Sigmoid colon (tissue), 7 donors: ENCODE results near the gene ANO1. TPM values are rescaled to one million over a fixed set of nuclear protein-coding genes. Genes with fewer than 3 reads are reported as not detected.

Experiments used
- DNase-seq: peaks from one replicate; pipeline ENCODE4 v3.0.0-alpha.2; 2019
- H3K27ac ChIP-seq, 4 donors: fragments of 200-600 bp; sonication (generic); one replicate each; pipeline ENCODE4 v1.5.1; 2016 to 2019; ENCODE audit warnings: mild to moderate bottlenecking in 1 of 4
- H3K27me3 ChIP-seq, 3 donors: fragments of 200-600 bp; sonication (generic); one replicate each; pipeline ENCODE4 v1.5.1; 2019; ENCODE audit warnings: mild to moderate bottlenecking in 1 of 3
- H3K36me3 ChIP-seq, 4 donors: fragments of 200-600 bp; sonication (generic); one replicate each; pipeline ENCODE4 v1.5.1; 2016 to 2019
- H3K4me1 ChIP-seq, 4 donors: fragments of 200-600 bp; sonication (generic); one replicate each; pipeline ENCODE4 v1.5.1; 2017 to 2019
- H3K4me3 ChIP-seq, 4 donors: fragments of 200-600 bp; sonication (generic); one replicate each; pipeline ENCODE4 v1.5.1; 2017 to 2019; ENCODE audit warnings: mild to moderate bottlenecking in 2 of 4, moderate library complexity in 1 of 4
- H3K9me3 ChIP-seq, 4 donors: fragments of 200-600 bp in 3 of 4; sonication (generic) in 3 of 4; one replicate each; pipeline versions ENCODE4 v1.5.1 to v1.6.1; 2013 to 2019
- CTCF ChIP-seq, 4 experiments: fragments of 450-650 bp in 3 of 4; fragments of 200-600 bp in 1 of 4; IDR thresholded peaks; one replicate each; pipeline ENCODE4 v1.5.1; 2016 to 2019; ENCODE audit warnings: antibody characterized with exemption in 4 of 4, mild to moderate bottlenecking in 3 of 4, moderate library complexity in 2 of 4
- EP300 ChIP-seq, 4 donors: sonication (generic); formaldehyde crosslinking; IDR thresholded peaks; one replicate each; pipeline ENCODE4 v1.6.1; 2017; ENCODE audit warnings: antibody characterized with exemption in 4 of 4
- POLR2A ChIP-seq, 2 donors: fragments of 450-650 bp; IDR thresholded peaks; one replicate each; pipeline ENCODE4 v1.6.1; 2016; ENCODE audit warnings: antibody characterized with exemption in 2 of 2, mild to moderate bottlenecking in 2 of 2, moderate library complexity in 2 of 2
- POLR2AphosphoS5 ChIP-seq, 4 donors: sonication (generic); formaldehyde crosslinking; IDR thresholded peaks; one replicate each; pipeline ENCODE4 v1.6.1; 2017; ENCODE audit warnings: antibody characterized with exemption in 4 of 4
- WGBS, 2 donors: extraction: QIAGEN DNeasy Blood & Tissue Kit; methylation state at CpG; one replicate each; pipeline ENCODE4 v1.1.7; 2013; 5-methylcytosine and 5-hydroxymethylcytosine counted together
- intact Hi-C: fragments of 100-400 bp; cut with DNase I; formaldehyde crosslinking; loops from one replicate; pipeline ENCODE4 v1.15.1; 2023
- polyA plus RNA-seq, 3 donors: library from polyadenylated mRNA; stranded (reverse); fragments of 200-250 nt; gene quantifications; one replicate each; pipeline ENCODE4 v1.2.3, GENCODE V29; 2013
- total RNA-seq, 4 donors: library from RNA; depleted of rRNA; stranded (reverse); fragments of >200 nt; gene quantifications; one replicate each; pipeline ENCODE4 v1.1.0, GENCODE V29; 2016
- donor health status: healthy with polysubstance abuse.
- donor health status: Bipolar disorder and iron deficiency.
- donor health status: healthy.

Gene ANO1
- total and polyA plus RNA-seq, 7 donors: 0.60 to 33.9 (median 17.4) TPM

GRCh38 chr11:70155386-70155785, 77.3 kb downstream of the ANO1 start:
- TF ChIP-seq POLR2AphosphoS5 (IDR thresholded peaks at IDR 0.05): no peak
- TF ChIP-seq EP300 (IDR thresholded peaks at IDR 0.05): no peak
- TF ChIP-seq POLR2A (IDR thresholded peaks at IDR 0.05): no peak
- no peak for TF ChIP-seq CTCF (IDR thresholded peaks at IDR 0.05)
- no peaks in the 10 kb centered on the region for H3K36me3 ChIP-seq
- no peak overlapping the region for H3K4me3 ChIP-seq
- H3K27me3 ChIP-seq: no peaks in the 10 kb centered on the region
- 88 to 91% methylated on average over 14 of the region's 14 CpGs for WGBS, 2 donors
- no peaks in the 10 kb centered on the region for H3K4me1 ChIP-seq
- no peak overlapping the region for H3K27ac ChIP-seq
- no peaks in the 10 kb centered on the region for H3K9me3 ChIP-seq
- DNase-seq: no peak
- intact Hi-C loops: no loop called here

DNA sequence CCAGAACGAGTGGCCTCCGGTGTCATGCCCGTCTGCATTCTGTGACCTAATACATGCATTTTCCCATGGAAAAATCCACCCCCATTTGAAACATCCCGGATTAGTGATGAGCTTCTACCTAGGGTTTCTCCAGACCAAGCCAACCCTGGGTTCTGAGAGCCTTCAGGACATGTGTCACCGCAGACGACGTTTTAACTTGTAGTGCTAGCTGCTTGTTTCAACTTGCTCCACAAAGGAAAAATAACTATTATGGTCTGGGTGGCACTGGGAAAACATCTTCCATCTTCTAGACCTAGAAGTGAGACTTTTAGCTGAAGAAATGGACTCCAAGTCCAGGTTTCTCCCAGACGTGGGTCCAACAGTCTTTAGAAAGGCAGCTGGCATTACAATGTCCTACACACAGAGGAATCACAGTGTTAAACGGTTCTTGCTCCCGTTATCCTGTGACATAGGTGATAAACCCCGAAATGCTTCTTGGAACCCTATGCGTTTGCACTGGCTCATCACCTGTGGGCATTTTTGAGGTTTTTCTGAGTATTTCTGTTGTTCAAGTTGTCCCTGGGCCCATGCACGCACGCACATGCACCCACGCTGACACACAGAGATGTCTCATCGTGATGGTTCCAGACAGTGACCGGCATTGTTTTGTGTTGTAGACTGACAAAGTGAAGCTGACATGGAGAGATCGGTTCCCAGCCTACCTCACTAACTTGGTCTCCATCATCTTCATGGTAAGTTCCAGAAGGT, 78.3 kb downstream of the ANO1 start:
- Histone ChIP-seq H3K4me3 (no peak overlapping the region), H3K9me3 (no peaks in the 10 kb centered on the region), H3K27me3 (no peaks in the 10 kb centered on the region), H3K27ac (no peak overlapping the region), H3K36me3 (no peaks in the 10 kb centered on the region), H3K4me1 (no peaks in the 10 kb centered on the region)
- no peak for DNase-seq
- WGBS, 2 donors: 89% methylated on average over 18 of the region's 18 CpGs
- intact Hi-C loops: no loop called here
- TF ChIP-seq EP300 (IDR thresholded peaks at IDR 0.05) (no peak), POLR2AphosphoS5 (IDR thresholded peaks at IDR 0.05) (no peak), CTCF (IDR thresholded peaks at IDR 0.05) (no peak), POLR2A (IDR thresholded peaks at IDR 0.05) (no peak)

DNA sequence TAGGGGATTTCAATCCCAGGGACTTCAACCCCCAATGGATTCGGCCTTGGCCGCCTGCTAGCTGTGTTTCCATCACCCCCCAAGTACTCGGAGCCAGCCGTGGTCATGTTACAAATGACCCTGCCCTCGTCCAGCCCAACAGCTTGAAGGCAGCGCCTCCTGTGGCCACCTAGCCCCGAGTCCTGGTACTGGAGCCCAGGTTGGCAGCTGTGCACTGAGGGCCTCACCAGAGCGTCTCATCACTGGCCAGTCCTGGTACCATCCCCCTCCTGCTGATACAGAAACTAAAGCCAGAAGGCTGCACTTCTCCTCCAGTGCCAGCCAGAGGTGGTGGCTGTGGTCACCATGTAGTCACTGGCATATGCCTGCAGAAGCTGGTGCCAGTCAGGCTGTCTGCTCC, 80.1 kb downstream of the ANO1 start:
- H3K27ac ChIP-seq: no peak overlapping the region
- no peak for TF ChIP-seq EP300 (IDR thresholded peaks at IDR 0.05)
- no peak for TF ChIP-seq POLR2A (IDR thresholded peaks at IDR 0.05)
- TF ChIP-seq POLR2AphosphoS5 (IDR thresholded peaks at IDR 0.05): no peak
- no peak for TF ChIP-seq CTCF (IDR thresholded peaks at IDR 0.05)
- H3K36me3 ChIP-seq: no peaks in the 10 kb centered on the region
- no peaks in the 10 kb centered on the region for H3K9me3 ChIP-seq
- no peaks in the 10 kb centered on the region for H3K27me3 ChIP-seq
- H3K4me1 ChIP-seq: no peaks in the 10 kb centered on the region
- intact Hi-C loops: no loop called here
- 62 to 71% methylated on average over 8 of the region's 8 CpGs for WGBS, 2 donors
- DNase-seq: no peak
- H3K4me3 ChIP-seq: no peak overlapping the region

- H3K36me3 ChIP-seq: no peaks in the 10 kb centered on the region
- H3K4me3 ChIP-seq: no peak overlapping the region
- no peaks in the 10 kb centered on the region for H3K27me3 ChIP-seq
- TF ChIP-seq EP300 (IDR thresholded peaks at IDR 0.05) (no peak), CTCF (IDR thresholded peaks at IDR 0.05) (no peak), POLR2A (IDR thresholded peaks at IDR 0.05) (no peak), POLR2AphosphoS5 (IDR thresholded peaks at IDR 0.05) (no peak)
- no peak overlapping the region for H3K27ac ChIP-seq
- 90 to 93% methylated on average over 14 of the region's 14 CpGs for WGBS, 2 donors
- no peaks in the 10 kb centered on the region for H3K4me1 ChIP-seq
- intact Hi-C loops: no loop called here
- DNase-seq: no peak
- no peaks in the 10 kb centered on the region for H3K9me3 ChIP-seq
These were observed 80.8 kb downstream of the ANO1 start for GRCh38 chr11:70158757-70159389.
